WERI-Rb-1 (cell line): ENCODE data around the gene CTDP1.

Experiments
- DNase-seq: peaks from one replicate; pipeline ENCODE4 v3.0.0-alpha.2; 2020
- H3K27ac ChIP-seq: fragments of 250-450 bp; sonication (Bioruptor Pico); 2 replicates; pipeline ENCODE4 v1.5.1; 2020; ENCODE audit warnings: mild to moderate bottlenecking, moderate library complexity
- H3K27me3 ChIP-seq: fragments of 250-450 bp; sonication (Bioruptor Pico); 2 replicates; pipeline ENCODE4 v1.5.1; 2021; ENCODE audit warnings: mild to moderate bottlenecking, low read depth, moderate library complexity; ENCODE audit not compliant: insufficient read depth, severe bottlenecking
- H3K36me3 ChIP-seq: fragments of 250-450 bp; sonication (Bioruptor Pico); 2 replicates; pipeline ENCODE4 v1.5.1; 2020; ENCODE audit warnings: mild to moderate bottlenecking, moderate library complexity
- H3K4me3 ChIP-seq: 2 replicates; pipeline ENCODE4 v1.5.1; 2011; ENCODE audit warnings: low read depth, mild to moderate bottlenecking, control low read depth, low read length
- H3K9me3 ChIP-seq: fragments of 250-450 bp; sonication (Bioruptor Pico); 2 replicates; pipeline ENCODE4 v1.5.1; 2021; ENCODE audit warnings: mild to moderate bottlenecking, moderate library complexity; ENCODE audit not compliant: severe bottlenecking
- TF ChIP-seq, protein P1 (sequence below): IDR thresholded peaks from 2 replicates; pipeline ENCODE4 v1.5.1; 2011; ENCODE audit warnings: low read depth, mild to moderate bottlenecking, control low read depth, inconsistent platforms, low read length

Gene CTDP1

DNA sequence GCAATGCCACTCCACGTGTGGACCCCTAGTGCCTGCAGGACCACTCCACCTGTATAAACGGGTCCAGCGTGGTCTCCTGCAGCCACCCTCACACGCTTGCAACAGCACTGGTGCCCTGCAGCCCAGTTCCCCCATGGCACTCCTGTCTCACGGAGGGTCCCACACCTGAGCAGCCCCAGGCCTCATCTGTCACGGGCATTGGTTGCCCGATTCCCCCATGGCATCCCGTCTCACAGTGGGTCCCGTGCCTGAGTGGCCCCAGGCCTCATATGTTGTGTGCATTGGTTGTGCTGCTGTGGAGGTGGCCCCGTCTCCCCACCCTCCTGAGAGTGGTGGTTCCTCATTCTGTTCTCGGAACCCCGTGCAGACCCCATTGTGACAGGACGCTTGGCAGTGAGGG is 43.4 kb downstream of the CTDP1 start:
- Histone ChIP-seq H3K27me3 (no peaks in the 10 kb centered on the region), H3K4me3 (no peak overlapping the region), H3K36me3 (peaks cover 50% of the 10 kb centered on the region), H3K9me3 (no peaks in the 10 kb centered on the region), H3K27ac (no peak overlapping the region)
- no peak for DNase-seq
- TF ChIP-seq, protein P1, sequence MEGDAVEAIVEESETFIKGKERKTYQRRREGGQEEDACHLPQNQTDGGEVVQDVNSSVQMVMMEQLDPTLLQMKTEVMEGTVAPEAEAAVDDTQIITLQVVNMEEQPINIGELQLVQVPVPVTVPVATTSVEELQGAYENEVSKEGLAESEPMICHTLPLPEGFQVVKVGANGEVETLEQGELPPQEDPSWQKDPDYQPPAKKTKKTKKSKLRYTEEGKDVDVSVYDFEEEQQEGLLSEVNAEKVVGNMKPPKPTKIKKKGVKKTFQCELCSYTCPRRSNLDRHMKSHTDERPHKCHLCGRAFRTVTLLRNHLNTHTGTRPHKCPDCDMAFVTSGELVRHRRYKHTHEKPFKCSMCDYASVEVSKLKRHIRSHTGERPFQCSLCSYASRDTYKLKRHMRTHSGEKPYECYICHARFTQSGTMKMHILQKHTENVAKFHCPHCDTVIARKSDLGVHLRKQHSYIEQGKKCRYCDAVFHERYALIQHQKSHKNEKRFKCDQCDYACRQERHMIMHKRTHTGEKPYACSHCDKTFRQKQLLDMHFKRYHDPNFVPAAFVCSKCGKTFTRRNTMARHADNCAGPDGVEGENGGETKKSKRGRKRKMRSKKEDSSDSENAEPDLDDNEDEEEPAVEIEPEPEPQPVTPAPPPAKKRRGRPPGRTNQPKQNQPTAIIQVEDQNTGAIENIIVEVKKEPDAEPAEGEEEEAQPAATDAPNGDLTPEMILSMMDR: no peak

DNA sequence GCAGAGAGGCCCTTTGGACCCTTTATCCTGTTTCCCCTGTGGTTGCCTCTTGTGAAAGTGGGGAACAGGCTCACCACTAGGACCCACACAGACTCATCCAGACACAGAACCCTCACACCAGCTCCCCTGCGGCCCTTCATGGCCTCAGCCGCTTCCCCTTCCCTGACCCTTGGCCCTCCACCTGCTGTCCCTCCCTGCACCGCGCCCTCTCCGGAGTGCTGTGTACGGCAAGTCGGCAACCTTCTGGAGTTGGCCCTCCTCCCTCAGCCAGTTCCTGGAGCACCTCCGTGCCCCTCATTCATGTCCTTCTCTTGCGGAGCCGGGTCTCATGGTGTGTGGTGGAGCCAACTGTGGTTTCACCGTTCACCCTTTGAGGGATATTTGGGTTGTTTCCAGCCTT is 44.0 kb downstream of the CTDP1 start:
- H3K27ac ChIP-seq: no peak overlapping the region
- no peak overlapping the region for H3K4me3 ChIP-seq
- H3K9me3 ChIP-seq: no peaks in the 10 kb centered on the region
- peaks cover 50% of the 10 kb centered on the region for H3K36me3 ChIP-seq
- H3K27me3 ChIP-seq: no peaks in the 10 kb centered on the region
- no peak for DNase-seq
- TF ChIP-seq, protein P1: no peak

DNA sequence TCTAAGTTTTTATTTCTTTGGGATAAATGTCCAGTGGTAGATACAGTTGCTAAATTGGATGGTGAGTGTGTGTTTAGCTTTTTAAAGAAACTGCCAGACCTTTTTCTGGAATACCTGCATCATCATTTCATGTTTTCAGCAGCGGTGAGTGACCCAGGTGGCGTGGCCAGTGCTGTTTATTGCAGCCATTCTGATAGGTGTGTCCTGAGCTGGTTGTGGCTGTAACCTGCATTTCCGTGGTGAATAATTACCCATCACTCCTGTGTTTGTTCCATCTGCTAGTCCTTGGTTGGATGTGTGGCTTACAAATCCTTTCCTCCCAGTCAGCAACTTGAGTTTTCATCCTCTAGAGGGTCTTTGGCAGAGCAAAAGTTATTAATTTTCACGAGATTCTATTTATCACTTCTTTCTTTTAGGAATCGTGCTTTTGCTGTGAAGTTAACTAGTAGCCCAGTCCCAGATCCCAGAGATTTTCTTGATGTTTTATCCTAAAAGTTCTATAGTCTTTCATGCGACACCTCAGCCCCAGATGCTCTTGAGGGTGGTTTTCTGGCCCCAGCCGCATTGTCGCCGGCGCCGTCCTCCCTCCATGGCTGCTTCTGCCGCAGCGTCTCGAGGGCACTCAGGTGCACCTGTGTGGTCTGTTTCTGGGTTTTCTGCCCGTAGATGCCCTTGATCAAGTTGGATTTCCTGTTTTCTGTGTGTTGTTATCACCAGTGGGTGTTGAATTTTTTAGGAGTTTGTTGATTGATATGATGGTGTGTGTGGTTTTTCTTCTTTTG is 44.9 kb downstream of the CTDP1 start:
- Histone ChIP-seq H3K27me3 (no peaks in the 10 kb centered on the region), H3K36me3 (peaks cover 51% of the 10 kb centered on the region), H3K27ac (no peak overlapping the region), H3K4me3 (no peak overlapping the region), H3K9me3 (no peaks in the 10 kb centered on the region)
- TF ChIP-seq, protein P1: no peak
- no peak for DNase-seq

DNA sequence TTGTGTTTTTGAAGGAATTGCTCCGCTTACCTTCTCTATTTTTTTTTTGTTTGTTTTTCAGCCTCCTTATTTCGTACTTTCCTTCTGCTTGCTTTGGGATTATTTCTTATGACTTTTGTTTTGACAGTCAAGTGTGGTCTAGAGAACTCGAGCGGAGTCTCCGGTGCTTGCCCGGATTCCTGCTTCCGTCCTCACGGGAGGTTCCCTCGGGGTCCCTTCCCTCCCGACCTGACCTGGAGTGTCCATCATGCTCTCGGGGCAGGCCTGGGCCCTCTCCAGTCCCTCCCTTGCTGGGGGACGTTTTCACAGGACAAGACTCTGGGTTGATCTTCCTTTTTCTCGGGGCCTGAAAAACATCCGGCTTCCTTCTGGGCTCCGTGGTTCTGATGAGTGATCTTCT is 45.9 kb downstream of the CTDP1 start:
- no peak overlapping the region for H3K27ac ChIP-seq
- DNase-seq: no peak
- no peaks in the 10 kb centered on the region for H3K9me3 ChIP-seq
- peaks cover 56% of the 10 kb centered on the region for H3K36me3 ChIP-seq
- TF ChIP-seq, protein P1: no peak
- H3K27me3 ChIP-seq: no peaks in the 10 kb centered on the region
- no peak overlapping the region for H3K4me3 ChIP-seq

DNA sequence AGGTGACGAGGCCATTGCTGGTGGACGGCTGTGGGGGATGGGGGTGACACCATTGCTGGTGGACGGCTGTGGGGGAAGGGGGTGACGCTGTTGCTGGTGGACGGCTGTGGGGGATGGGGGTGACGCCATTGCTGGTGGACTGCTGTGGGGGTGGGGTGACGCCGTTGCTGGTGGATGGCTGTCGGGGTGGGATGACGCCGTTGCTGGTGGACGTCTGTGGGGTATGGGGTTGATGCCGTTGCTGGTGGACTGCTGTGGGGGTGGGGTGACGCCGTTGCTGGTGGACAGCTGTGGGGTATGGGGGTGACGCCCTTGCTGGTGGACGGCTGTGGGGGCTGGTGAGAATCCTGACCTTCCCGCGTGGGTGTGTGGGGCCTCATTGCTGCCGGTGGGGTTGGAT is 47.1 kb downstream of the CTDP1 start:
- Histone ChIP-seq H3K4me3 (no peak overlapping the region), H3K36me3 (peaks cover 59% of the 10 kb centered on the region), H3K27me3 (no peaks in the 10 kb centered on the region), H3K9me3 (peaks cover 7% of the 10 kb centered on the region), H3K27ac (no peak overlapping the region)
- DNase-seq: no peak
- TF ChIP-seq, protein P1: no peak

DNA sequence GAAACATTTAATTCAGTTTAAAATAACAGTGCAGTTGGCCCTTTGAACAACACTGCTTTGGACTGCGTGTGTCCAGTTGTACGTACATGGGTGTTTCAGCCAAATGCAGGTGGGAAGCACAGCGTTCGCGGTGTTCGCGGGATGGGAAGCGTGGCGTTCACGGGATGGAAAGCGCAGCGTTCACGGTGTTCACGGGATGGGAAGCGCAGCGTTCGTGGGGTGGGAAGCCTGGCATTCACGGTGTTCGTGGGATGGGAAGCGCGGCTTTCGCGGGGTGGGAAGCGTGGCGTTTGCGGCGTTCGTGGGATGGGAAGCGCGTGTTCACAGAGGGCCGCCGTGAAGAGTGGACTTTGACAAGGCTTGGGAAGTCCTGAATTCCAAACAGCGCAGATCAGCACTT is 47.6 kb downstream of the CTDP1 start:
- H3K27me3 ChIP-seq: no peaks in the 10 kb centered on the region
- DNase-seq: no peak
- H3K27ac ChIP-seq: no peak overlapping the region
- H3K4me3 ChIP-seq: no peak overlapping the region
- peaks cover 10% of the 10 kb centered on the region for H3K9me3 ChIP-seq
- TF ChIP-seq, protein P1: no peak
- H3K36me3 ChIP-seq: peaks cover 62% of the 10 kb centered on the region
